D721Med (cell line): Measurements from ENCODE around the gene HBZ.
"Not testable (repeated sequence)": the region's sequence is repeated elsewhere in the genome, so short reads cannot be mapped to it uniquely, and the experiment has no call there.

Experiments
- DNase-seq: peaks from one replicate; pipeline ENCODE4 v3.0.0; 2011; ENCODE audit warnings: low spot score; ENCODE audit not compliant: insufficient read length
- FAIRE-seq: peaks from 2 replicates; lab custom pipeline; 2011; peaks lifted over from hg19 to GRCh38; lab: Jason Lieb, UNC
- TF ChIP-seq, protein P1 (sequence below): IDR thresholded peaks from 2 replicates; pipeline ENCODE4 v1.5.1; 2012; ENCODE audit warnings: mild to moderate bottlenecking, control low read depth; ENCODE audit not compliant: insufficient read depth; ENCODE audit errors: missing control alignments

HBZ gene

DNA sequence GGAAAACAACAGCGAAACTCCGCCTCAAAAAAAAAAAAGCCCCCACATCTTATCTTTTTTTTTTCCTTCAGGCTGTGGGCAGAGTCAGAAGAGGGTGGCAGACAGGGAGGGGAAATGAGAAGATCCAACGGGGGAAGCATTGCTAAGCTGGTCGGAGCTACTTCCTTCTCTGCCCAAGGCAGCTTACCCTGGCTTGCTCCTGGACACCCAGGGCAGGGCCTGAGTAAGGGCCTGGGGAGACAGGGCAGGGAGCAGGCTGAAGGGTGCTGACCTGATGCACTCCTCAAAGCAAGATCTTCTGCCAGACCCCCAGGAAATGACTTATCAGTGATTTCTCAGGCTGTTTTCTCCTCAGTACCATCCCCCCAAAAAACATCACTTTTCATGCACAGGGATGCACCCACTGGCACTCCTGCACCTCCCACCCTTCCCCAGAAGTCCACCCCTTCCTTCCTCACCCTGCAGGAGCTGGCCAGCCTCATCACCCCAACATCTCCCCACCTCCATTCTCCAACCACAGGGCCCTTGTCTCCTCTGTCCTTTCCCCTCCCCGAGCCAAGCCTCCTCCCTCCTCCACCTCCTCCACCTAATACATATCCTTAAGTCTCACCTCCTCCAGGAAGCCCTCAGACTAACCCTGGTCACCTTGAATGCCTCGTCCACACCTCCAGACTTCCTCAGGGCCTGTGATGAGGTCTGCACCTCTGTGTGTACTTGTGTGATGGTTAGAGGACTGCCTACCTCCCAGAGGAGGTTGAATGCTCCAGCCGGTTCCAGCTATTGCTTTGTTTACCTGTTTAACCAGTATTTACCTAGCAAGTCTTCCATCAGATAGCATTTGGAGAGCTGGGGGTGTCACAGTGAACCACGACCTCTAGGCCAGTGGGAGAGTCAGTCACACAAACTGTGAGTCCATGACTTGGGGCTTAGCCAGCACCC is 22.8 kb downstream of the HBZ start:
- TF ChIP-seq, protein P1, sequence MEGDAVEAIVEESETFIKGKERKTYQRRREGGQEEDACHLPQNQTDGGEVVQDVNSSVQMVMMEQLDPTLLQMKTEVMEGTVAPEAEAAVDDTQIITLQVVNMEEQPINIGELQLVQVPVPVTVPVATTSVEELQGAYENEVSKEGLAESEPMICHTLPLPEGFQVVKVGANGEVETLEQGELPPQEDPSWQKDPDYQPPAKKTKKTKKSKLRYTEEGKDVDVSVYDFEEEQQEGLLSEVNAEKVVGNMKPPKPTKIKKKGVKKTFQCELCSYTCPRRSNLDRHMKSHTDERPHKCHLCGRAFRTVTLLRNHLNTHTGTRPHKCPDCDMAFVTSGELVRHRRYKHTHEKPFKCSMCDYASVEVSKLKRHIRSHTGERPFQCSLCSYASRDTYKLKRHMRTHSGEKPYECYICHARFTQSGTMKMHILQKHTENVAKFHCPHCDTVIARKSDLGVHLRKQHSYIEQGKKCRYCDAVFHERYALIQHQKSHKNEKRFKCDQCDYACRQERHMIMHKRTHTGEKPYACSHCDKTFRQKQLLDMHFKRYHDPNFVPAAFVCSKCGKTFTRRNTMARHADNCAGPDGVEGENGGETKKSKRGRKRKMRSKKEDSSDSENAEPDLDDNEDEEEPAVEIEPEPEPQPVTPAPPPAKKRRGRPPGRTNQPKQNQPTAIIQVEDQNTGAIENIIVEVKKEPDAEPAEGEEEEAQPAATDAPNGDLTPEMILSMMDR, result no peak
- DNase-seq, result no peak
- FAIRE-seq, result no peak

DNA sequence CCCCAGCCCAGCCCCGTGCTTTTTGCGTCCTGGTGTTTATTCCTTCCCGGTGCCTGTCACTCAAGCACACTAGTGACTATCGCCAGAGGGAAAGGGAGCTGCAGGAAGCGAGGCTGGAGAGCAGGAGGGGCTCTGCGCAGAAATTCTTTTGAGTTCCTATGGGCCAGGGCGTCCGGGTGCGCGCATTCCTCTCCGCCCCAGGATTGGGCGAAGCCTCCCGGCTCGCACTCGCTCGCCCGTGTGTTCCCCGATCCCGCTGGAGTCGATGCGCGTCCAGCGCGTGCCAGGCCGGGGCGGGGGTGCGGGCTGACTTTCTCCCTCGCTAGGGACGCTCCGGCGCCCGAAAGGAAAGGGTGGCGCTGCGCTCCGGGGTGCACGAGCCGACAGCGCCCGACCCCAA is 23.6 kb downstream of the HBZ start:
- not testable (repeated sequence) for FAIRE-seq

DNA sequence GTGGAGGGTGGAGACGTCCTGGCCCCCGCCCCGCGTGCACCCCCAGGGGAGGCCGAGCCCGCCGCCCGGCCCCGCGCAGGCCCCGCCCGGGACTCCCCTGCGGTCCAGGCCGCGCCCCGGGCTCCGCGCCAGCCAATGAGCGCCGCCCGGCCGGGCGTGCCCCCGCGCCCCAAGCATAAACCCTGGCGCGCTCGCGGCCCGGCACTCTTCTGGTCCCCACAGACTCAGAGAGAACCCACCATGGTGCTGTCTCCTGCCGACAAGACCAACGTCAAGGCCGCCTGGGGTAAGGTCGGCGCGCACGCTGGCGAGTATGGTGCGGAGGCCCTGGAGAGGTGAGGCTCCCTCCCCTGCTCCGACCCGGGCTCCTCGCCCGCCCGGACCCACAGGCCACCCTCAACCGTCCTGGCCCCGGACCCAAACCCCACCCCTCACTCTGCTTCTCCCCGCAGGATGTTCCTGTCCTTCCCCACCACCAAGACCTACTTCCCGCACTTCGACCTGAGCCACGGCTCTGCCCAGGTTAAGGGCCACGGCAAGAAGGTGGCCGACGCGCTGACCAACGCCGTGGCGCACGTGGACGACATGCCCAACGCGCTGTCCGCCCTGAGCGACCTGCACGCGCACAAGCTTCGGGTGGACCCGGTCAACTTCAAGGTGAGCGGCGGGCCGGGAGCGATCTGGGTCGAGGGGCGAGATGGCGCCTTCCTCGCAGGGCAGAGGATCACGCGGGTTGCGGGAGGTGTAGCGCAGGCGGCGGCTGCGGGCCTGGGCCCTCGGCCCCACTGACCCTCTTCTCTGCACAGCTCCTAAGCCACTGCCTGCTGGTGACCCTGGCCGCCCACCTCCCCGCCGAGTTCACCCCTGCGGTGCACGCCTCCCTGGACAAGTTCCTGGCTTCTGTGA is 24.3 kb downstream of the HBZ start, which contains the start of gene HBA1:
HBA1 (plus strand) TSS at position 204 of the 906 bp plus-strand sequence; CDS start at position 241, 37 bp downstream.
- not testable (repeated sequence) for DNase-seq

More for the DNA sequence above, 23.6 kb downstream of the HBZ start:
- not testable (repeated sequence) for DNase-seq

DNA sequence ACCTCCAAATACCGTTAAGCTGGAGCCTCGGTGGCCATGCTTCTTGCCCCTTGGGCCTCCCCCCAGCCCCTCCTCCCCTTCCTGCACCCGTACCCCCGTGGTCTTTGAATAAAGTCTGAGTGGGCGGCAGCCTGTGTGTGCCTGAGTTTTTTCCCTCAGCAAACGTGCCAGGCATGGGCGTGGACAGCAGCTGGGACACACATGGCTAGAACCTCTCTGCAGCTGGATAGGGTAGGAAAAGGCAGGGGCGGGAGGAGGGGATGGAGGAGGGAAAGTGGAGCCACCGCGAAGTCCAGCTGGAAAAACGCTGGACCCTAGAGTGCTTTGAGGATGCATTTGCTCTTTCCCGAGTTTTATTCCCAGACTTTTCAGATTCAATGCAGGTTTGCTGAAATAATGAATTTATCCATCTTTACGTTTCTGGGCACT is 25.0 kb downstream of the HBZ start:
- DNase-seq (no peak), FAIRE-seq (no peak)
- TF ChIP-seq, protein P1, result no peak

More for the DNA sequence above, 24.3 kb downstream of the HBZ start, which contains the start of gene HBA1:
- not testable (repeated sequence) for FAIRE-seq

DNA sequence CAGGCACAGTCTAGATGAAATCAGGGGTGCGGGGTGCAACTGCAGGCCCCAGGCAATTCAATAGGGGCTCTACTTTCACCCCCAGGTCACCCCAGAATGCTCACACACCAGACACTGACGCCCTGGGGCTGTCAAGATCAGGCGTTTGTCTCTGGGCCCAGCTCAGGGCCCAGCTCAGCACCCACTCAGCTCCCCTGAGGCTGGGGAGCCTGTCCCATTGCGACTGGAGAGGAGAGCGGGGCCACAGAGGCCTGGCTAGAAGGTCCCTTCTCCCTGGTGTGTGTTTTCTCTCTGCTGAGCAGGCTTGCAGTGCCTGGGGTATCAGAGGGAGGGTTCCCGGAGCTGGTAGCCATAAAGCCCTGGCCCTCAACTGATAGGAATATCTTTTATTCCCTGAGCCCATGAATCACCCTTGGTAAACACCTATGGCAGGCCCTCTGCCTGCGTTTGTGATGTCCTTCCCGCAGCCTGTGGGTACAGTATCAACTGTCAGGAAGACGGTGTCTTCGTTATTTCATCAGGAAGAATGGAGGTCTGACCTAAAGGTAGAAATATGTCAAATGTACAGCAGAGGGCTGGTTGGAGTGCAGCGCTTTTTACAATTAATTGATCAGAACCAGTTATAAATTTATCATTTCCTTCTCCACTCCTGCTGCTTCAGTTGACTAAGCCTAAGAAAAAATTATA is 25.7 kb downstream of the HBZ start:
- FAIRE-seq (no peak), DNase-seq (no peak)
- TF ChIP-seq, protein P1, result no peak

DNA sequence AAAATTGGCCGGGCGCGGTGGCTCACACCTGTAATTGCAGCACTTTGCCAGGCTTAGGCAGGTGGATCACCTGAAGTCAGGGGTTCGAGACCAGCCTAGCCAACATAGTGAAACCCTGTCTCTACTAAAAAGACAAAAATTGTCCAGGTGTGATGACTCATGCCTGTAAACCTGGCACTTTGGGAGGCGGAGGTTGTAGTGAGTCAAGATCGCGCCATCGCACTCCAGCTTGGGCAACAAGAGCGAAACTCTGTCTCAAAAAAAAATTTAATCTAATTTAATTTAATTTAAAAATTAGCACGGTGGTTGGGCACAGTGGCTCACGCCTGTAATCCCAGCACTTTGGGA is 26.2 kb downstream of the HBZ start:
- FAIRE-seq (no peak), DNase-seq (no peak)
- TF ChIP-seq, protein P1, result no peak

DNA sequence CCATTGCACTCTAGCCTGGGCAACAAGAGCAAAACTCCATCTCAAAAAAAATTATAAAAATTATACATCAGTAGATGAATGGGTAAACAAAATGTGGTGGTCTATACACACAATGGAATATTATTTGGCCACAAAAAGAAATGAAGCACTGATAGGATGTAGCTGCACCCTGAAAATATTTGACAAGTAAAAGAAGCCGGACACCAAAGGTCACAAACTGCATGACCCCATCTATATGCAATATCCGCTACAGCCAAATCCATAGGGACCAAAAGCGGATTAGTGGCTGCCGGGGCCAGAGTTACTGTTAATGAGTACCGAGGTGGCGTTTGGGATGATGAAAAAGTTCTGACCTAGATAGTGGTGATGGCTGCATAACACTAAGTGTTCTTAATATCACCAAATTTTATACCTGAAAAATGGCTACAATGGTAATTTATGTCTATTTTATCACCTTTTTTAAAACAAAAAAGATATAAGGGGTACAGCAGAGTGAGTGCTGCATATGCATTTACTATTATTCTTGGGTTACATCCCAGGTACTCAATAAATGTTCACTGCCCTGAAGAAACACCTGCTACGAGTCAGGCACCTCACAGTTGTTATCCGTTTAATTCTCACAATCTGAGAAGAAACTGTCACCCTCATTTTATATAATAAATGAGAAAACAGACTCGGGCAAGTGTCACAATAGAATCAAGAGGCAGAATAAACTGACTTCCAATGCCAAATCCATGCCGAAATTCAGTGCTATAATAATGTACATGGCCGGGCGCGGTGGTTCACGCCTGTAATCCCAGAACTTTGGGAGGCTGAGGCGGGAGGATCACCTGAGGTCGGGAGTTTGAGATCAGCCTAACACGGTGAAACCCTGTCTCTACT is 27.0 kb downstream of the HBZ start:
- FAIRE-seq (no peak), DNase-seq (no peak)
- TF ChIP-seq, protein P1, result no peak
